Endothelial cell (in vitro differentiated cells): Measurements from ENCODE around the gene TGFBR3. TPM values are rescaled to one million over a fixed set of nuclear protein-coding genes. Genes with fewer than 3 reads are reported as not detected.
A peak's percentile ranks its signal among the peaks of the same experiment; 100 is the strongest.

Source experiments
- DNase-seq: peaks from one replicate; pipeline ENCODE4 v3.0.0; 2021; ENCODE audit warnings: low spot score
- H3K27ac Mint-ChIP-seq: one replicate; pipeline ENCODE4 v1.8.0; 2021; ENCODE audit warnings: mixed read lengths, inconsistent platforms; ENCODE audit not compliant: unreplicated experiment
- H3K27me3 Mint-ChIP-seq: one replicate; pipeline ENCODE4 v1.8.0; 2021; ENCODE audit warnings: mild to moderate bottlenecking, moderate library complexity, mixed read lengths, inconsistent platforms; ENCODE audit not compliant: unreplicated experiment
- H3K36me3 Mint-ChIP-seq: one replicate; pipeline ENCODE4 v1.8.0; 2021; ENCODE audit warnings: mild to moderate bottlenecking, low read depth, mixed read lengths, inconsistent platforms; ENCODE audit not compliant: unreplicated experiment
- H3K4me1 Mint-ChIP-seq: one replicate; pipeline ENCODE4 v1.8.0; 2021; ENCODE audit warnings: mild to moderate bottlenecking, mixed read lengths, inconsistent platforms; ENCODE audit not compliant: unreplicated experiment
- H3K4me3 Mint-ChIP-seq: one replicate; pipeline ENCODE4 v1.8.0; 2021; ENCODE audit warnings: mild to moderate bottlenecking, mixed read lengths, inconsistent platforms; ENCODE audit not compliant: unreplicated experiment
- H3K9me3 Mint-ChIP-seq: one replicate; pipeline ENCODE4 v1.8.0; 2021; ENCODE audit warnings: mixed read lengths, inconsistent platforms; ENCODE audit not compliant: unreplicated experiment
- CTCF ChIP-seq: fragments of 200-600 bp; sonication (generic); IDR thresholded peaks from one replicate; pipeline ENCODE4 v1.5.0; 2021; ENCODE audit warnings: antibody characterized with exemption; ENCODE audit not compliant: unreplicated experiment
- total RNA-seq: library from RNA; stranded (reverse); fragmentation: NEBNext Ultra II Directional; extraction: Animal tissue kit (Norgen Biotek cat#: 25700); gene quantifications from one replicate; pipeline ENCODE4 v1.2.1, GENCODE V29; 2021; ENCODE audit not compliant: unreplicated experiment

The TGFBR3 gene
- total RNA-seq, 1 donor from 2014 or later = 39.2 TPM

- Mint-ChIP-seq H3K27ac (no peak overlapping the region), H3K4me1 (peaks cover 9% of the 10 kb centered on the region)
- DNase-seq = no peak
Observed at GRCh38 chr1:91765880-91766443, 120.0 kb downstream of the TGFBR3 start.

GRCh38 chr1:91765293-91765692, 120.7 kb downstream of the TGFBR3 start:
- DNase-seq = no peak
- H3K4me3 Mint-ChIP-seq = no peak overlapping the region
- peaks cover 11% of the 10 kb centered on the region for H3K36me3 Mint-ChIP-seq
- H3K4me1 Mint-ChIP-seq = peaks cover 9% of the 10 kb centered on the region
- no peak for TF ChIP-seq CTCF
- H3K27ac Mint-ChIP-seq = no peak overlapping the region
- H3K27me3 Mint-ChIP-seq = peaks cover 6% of the 10 kb centered on the region
- H3K9me3 Mint-ChIP-seq = no peaks in the 10 kb centered on the region

More at GRCh38 chr1:91765880-91766443, 120.0 kb downstream of the TGFBR3 start:
- no peak for TF ChIP-seq CTCF
- peaks cover 6% of the 10 kb centered on the region for H3K27me3 Mint-ChIP-seq
- no peaks in the 10 kb centered on the region for H3K9me3 Mint-ChIP-seq
- H3K36me3 Mint-ChIP-seq = peaks cover 11% of the 10 kb centered on the region
- no peak overlapping the region for H3K4me3 Mint-ChIP-seq

GRCh38 chr1:91764471-91765115, 121.4 kb downstream of the TGFBR3 start:
- DNase-seq = peak; percentile 15
- no peak for TF ChIP-seq CTCF
- H3K27me3 Mint-ChIP-seq = peaks cover 6% of the 10 kb centered on the region
- H3K4me1 Mint-ChIP-seq = peaks cover 9% of the 10 kb centered on the region
- H3K27ac Mint-ChIP-seq = no peak overlapping the region
- peaks cover 11% of the 10 kb centered on the region for H3K36me3 Mint-ChIP-seq
- no peak overlapping the region for H3K4me3 Mint-ChIP-seq
- no peaks in the 10 kb centered on the region for H3K9me3 Mint-ChIP-seq

GRCh38 chr1:91763252-91763651, 122.7 kb downstream of the TGFBR3 start:
- no peak for DNase-seq
- Mint-ChIP-seq H3K4me3 (no peak overlapping the region), H3K27ac (no peak overlapping the region), H3K36me3 (no peaks in the 10 kb centered on the region), H3K9me3 (no peaks in the 10 kb centered on the region), H3K4me1 (peaks cover 9% of the 10 kb centered on the region), H3K27me3 (peaks cover 2% of the 10 kb centered on the region)
- no peak for TF ChIP-seq CTCF

- Mint-ChIP-seq H3K4me3 (no peak overlapping the region), H3K9me3 (no peaks in the 10 kb centered on the region), H3K36me3 (no peaks in the 10 kb centered on the region), H3K4me1 (peaks cover 9% of the 10 kb centered on the region), H3K27ac (no peak overlapping the region), H3K27me3 (peaks cover 2% of the 10 kb centered on the region)
- DNase-seq = no peak
- TF ChIP-seq CTCF = no peak
Observed at GRCh38 chr1:91761295-91761721, 124.6 kb downstream of the TGFBR3 start.
